Activated T-cell treated with anti-CD3 and anti-CD28 coated beads, Interleukin-2, amount 50 U/mL, for 48 hours (primary cell): ENCODE measurements around the gene CRIM1.

Experiments used
- DNase-seq, 2 experiments: peaks; one replicate each; pipeline ENCODE4 v3.0.0-alpha.2; 2020

The CRIM1 gene

GRCh38 chr2:36462311-36462935, 106.8 kb downstream of the CRIM1 start:
- no peak for DNase-seq

- DNase-seq = no peak
Measured at GRCh38 chr2:36463365-36463764, 107.8 kb downstream of the CRIM1 start.

GRCh38 chr2:36464006-36464721, 108.6 kb downstream of the CRIM1 start:
- no peak for DNase-seq

GRCh38 chr2:36466135-36466534, 110.6 kb downstream of the CRIM1 start:
- DNase-seq = no peak

GRCh38 chr2:36468463-36469105, 113.0 kb downstream of the CRIM1 start:
- DNase-seq = no peak

GRCh38 chr2:36469106-36469477, 113.5 kb downstream of the CRIM1 start:
- DNase-seq = no peak

- DNase-seq = no peak
Measured at GRCh38 chr2:36469710-36470109, 114.1 kb downstream of the CRIM1 start.

GRCh38 chr2:36473230-36473629, 117.7 kb downstream of the CRIM1 start:
- no peak for DNase-seq

GRCh38 chr2:36476411-36476810, 120.8 kb downstream of the CRIM1 start:
- no peak for DNase-seq

- DNase-seq = no peak
Measured at GRCh38 chr2:36477315-36477714, 121.7 kb downstream of the CRIM1 start.

- no peak for DNase-seq
Measured at GRCh38 chr2:36477746-36478145, 122.2 kb downstream of the CRIM1 start.

- no peak for DNase-seq
Measured at GRCh38 chr2:36478332-36478738, 122.8 kb downstream of the CRIM1 start.

GRCh38 chr2:36478999-36479398, 123.4 kb downstream of the CRIM1 start:
- no peak for DNase-seq

GRCh38 chr2:36479406-36479805, 123.8 kb downstream of the CRIM1 start:
- DNase-seq = no peak

- no peak for DNase-seq
Measured at GRCh38 chr2:36480028-36480427, 124.5 kb downstream of the CRIM1 start.

GRCh38 chr2:36480636-36481035, 125.1 kb downstream of the CRIM1 start:
- DNase-seq = no peak

GRCh38 chr2:36481709-36482108, 126.1 kb downstream of the CRIM1 start:
- DNase-seq = no peak

GRCh38 chr2:36482576-36483214, 127.1 kb downstream of the CRIM1 start:
- no peak for DNase-seq

- no peak for DNase-seq
Measured at GRCh38 chr2:36483290-36483689, 127.7 kb downstream of the CRIM1 start.

- no peak for DNase-seq
Measured at GRCh38 chr2:36484454-36484853, 128.9 kb downstream of the CRIM1 start.

GRCh38 chr2:36485521-36485920, 129.9 kb downstream of the CRIM1 start:
- DNase-seq = no peak

- no peak for DNase-seq
Measured at GRCh38 chr2:36486521-36487044, 131.0 kb downstream of the CRIM1 start.

GRCh38 chr2:36487947-36488346, 132.4 kb downstream of the CRIM1 start:
- DNase-seq = no peak

GRCh38 chr2:36489281-36489680, 133.7 kb downstream of the CRIM1 start:
- DNase-seq = no peak
